Caco-2 (cell line): ENCODE measurements around the gene GLT8D2. TPM values are rescaled to one million over a fixed set of nuclear protein-coding genes. Genes with fewer than 3 reads are reported as not detected.

Experiments
- BruUV-seq: library from RNA; stranded (reverse); fragments of 400-500 nt; replicated peaks from 2 replicates; lab custom pipeline; 2021; lab: Mats Ljungman, UMichigan
- CTCF ChIA-PET: fragments of 300-600 bp; sonication (Branson Sonifier 250); formaldehyde crosslinking; loops from one replicate; lab custom pipeline; 2022; ENCODE audit warnings: antibody characterized with exemption; lab: Charles Lee
- POLR2A ChIA-PET: fragments of 300-600 bp; sonication (Branson Sonifier 250); formaldehyde crosslinking; loops from one replicate; lab custom pipeline; 2022; ENCODE audit warnings: antibody characterized with exemption; lab: Charles Lee
- DNase-seq, 2 experiments: peaks; one replicate each; pipeline versions ENCODE4 v3.0.0 to v3.0.0-alpha.2; 2020 to 2022
- H3K27me3 ChIP-seq: replicated peaks from 2 replicates; pipeline ENCODE4 v1.6.0; 2011; ENCODE audit warnings: low read length; ENCODE audit not compliant: control insufficient read depth, insufficient read depth
- H3K36me3 ChIP-seq: 2 replicates; pipeline ENCODE4 v1.5.1; 2011; ENCODE audit warnings: low read length; ENCODE audit not compliant: control insufficient read depth, insufficient read depth
- H3K4me1 ChIP-seq: fragments of 250-450 bp; sonication (Bioruptor Pico); 2 replicates; pipeline ENCODE4 v1.5.1; 2020; ENCODE audit warnings: mild to moderate bottlenecking
- H3K4me3 ChIP-seq: 2 replicates; pipeline ENCODE4 v1.5.1; 2011; ENCODE audit warnings: low read depth, mild to moderate bottlenecking, control low read depth, low read length
- H3K9me3 ChIP-seq: fragments of 250-450 bp; sonication (Bioruptor Pico); 2 replicates; pipeline ENCODE4 v1.5.1; 2020; ENCODE audit warnings: mild to moderate bottlenecking, moderate library complexity
- H3K27ac Mint-ChIP-seq: one replicate; pipeline ENCODE4 v1.8.0; 2022; ENCODE audit warnings: mixed read lengths; ENCODE audit not compliant: unreplicated experiment
- H3K27me3 Mint-ChIP-seq: one replicate; pipeline ENCODE4 v1.8.0; 2022; ENCODE audit warnings: mixed read lengths; ENCODE audit not compliant: insufficient read depth, unreplicated experiment
- H3K36me3 Mint-ChIP-seq: one replicate; pipeline ENCODE4 v1.8.0; 2022; ENCODE audit warnings: mild to moderate bottlenecking, mixed read lengths; ENCODE audit not compliant: insufficient read depth, unreplicated experiment
- H3K4me1 Mint-ChIP-seq: one replicate; pipeline ENCODE4 v1.8.0; 2022; ENCODE audit warnings: low read depth, mixed read lengths; ENCODE audit not compliant: unreplicated experiment
- H3K4me3 Mint-ChIP-seq: one replicate; pipeline ENCODE4 v1.8.0; 2022; ENCODE audit warnings: mild to moderate bottlenecking, moderate library complexity, mixed read lengths; ENCODE audit not compliant: unreplicated experiment
- H3K9me3 Mint-ChIP-seq: one replicate; pipeline ENCODE4 v1.8.0; 2022; ENCODE audit warnings: mixed read lengths; ENCODE audit not compliant: unreplicated experiment
- intact Hi-C: fragments of 100-400 bp; cut with micrococcal nuclease; formaldehyde crosslinking; loops from one replicate; pipeline ENCODE4 v1.10.0; 2022; ENCODE audit not compliant: unreplicated experiment
- total RNA-seq: library from RNA; stranded (reverse); gene quantifications from 2 replicates; pipeline ENCODE4 v1.2.3, GENCODE V29; 2022
- TF ChIP-seq, protein P1 (sequence below), 2 experiments: fragments of 200-600 bp in 1 of 2; IDR thresholded peaks; 1 replicate in 1 of 2; 2 replicates in 1 of 2; pipeline versions ENCODE4 v1.5.1 to v1.8.0; 2011 to 2022; ENCODE audit warnings: antibody characterized with exemption in 1 of 2, control low read depth in 1 of 2, inconsistent platforms in 1 of 2, low read depth in 1 of 2, low read length in 1 of 2, mild to moderate bottlenecking in 1 of 2, moderate library complexity in 1 of 2; ENCODE audit not compliant: insufficient read depth in 1 of 2, severe bottlenecking in 1 of 2, unreplicated experiment in 1 of 2

GLT8D2 gene
- total RNA-seq, 1 experiment from 2014 or later = not detected

DNA sequence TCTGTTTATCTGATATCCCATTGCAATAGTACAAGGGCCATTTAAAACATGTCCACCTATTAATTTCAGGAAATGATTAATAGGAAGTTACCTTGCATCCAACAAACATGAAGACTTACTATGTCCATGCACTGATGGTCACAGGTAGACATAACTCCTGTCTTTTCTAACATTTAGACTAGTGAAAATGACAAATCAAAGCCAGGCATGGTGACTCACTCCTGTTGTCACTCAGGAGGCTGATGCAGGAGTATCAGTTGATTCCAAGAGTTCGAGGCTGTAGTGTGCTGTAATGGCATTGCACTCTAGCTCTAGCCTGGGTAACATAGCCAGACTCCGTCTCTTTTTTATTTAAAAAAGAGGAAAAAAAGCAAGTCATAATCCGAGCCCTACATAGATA, 105.0 kb downstream of the GLT8D2 start:
- intact Hi-C loops = no loop called here
- no peaks in the 10 kb centered on the region for H3K4me1 ChIP-seq
- H3K9me3 ChIP-seq = no peaks in the 10 kb centered on the region
- H3K27me3 ChIP-seq = no peaks in the 10 kb centered on the region
- H3K4me1 Mint-ChIP-seq = no peaks in the 10 kb centered on the region
- no peak overlapping the region for H3K4me3 ChIP-seq
- TF ChIP-seq, protein P1, sequence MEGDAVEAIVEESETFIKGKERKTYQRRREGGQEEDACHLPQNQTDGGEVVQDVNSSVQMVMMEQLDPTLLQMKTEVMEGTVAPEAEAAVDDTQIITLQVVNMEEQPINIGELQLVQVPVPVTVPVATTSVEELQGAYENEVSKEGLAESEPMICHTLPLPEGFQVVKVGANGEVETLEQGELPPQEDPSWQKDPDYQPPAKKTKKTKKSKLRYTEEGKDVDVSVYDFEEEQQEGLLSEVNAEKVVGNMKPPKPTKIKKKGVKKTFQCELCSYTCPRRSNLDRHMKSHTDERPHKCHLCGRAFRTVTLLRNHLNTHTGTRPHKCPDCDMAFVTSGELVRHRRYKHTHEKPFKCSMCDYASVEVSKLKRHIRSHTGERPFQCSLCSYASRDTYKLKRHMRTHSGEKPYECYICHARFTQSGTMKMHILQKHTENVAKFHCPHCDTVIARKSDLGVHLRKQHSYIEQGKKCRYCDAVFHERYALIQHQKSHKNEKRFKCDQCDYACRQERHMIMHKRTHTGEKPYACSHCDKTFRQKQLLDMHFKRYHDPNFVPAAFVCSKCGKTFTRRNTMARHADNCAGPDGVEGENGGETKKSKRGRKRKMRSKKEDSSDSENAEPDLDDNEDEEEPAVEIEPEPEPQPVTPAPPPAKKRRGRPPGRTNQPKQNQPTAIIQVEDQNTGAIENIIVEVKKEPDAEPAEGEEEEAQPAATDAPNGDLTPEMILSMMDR (IDR thresholded peaks at IDR 0.05; ENCODE audit: insufficient read depth in 1 of 2, low read depth in 1 of 2, low read length in 1 of 2, severe bottlenecking in 1 of 2, unreplicated experiment in 1 of 2) = no peak
- H3K4me3 Mint-ChIP-seq = no peak overlapping the region
- no peaks in the 10 kb centered on the region for H3K9me3 Mint-ChIP-seq
- no TSS peak for BruUV-seq
- peaks cover 99% of the 10 kb centered on the region for H3K36me3 Mint-ChIP-seq
- ChIA-PET POLR2A (interaction anchor here (1.1 kb wide), 1 partner anchor 15 kb away, joined by 3 read pairs; the partner anchor contains the start of gene HSP90B1), CTCF (no interaction called here)
- H3K27me3 Mint-ChIP-seq = no peaks in the 10 kb centered on the region
- H3K36me3 ChIP-seq = peaks cover 6% of the 10 kb centered on the region; the same call in 1 of the 2 replicates
- no peak for DNase-seq
- no peak overlapping the region for H3K27ac Mint-ChIP-seq

Other genes with a start within 250 kb of the GLT8D2 start
- 9.5 and 10.7 TPM in 2 replicates for gene NT5DC3, start 209.0 kb downstream of the GLT8D2 start, total RNA-seq
- gene HSP90B1, start 119.8 kb downstream of the GLT8D2 start, total RNA-seq = 845 and 857 TPM in 2 replicates
- gene TDG, start 84.3 kb downstream of the GLT8D2 start, total RNA-seq = 28.4 and 29.5 TPM in 2 replicates
- gene HCFC2, start 14.3 kb upstream of the GLT8D2 start, total RNA-seq = 4.9 and 5.4 TPM in 2 replicates
- 30.8 and 36.9 TPM in 2 replicates for gene NFYB, start 88.0 kb upstream of the GLT8D2 start, total RNA-seq
- gene TXNRD1, start 165.6 kb upstream of the GLT8D2 start, total RNA-seq = 104 and 115 TPM in 2 replicates